Glomerular endothelial cell (primary cell): ENCODE data around the gene AGPAT2. TPM values are rescaled to one million over a fixed set of nuclear protein-coding genes. Genes with fewer than 3 reads are reported as not detected.

Experiments used
- DNase-seq: peaks from one replicate; pipeline ENCODE4 v3.0.0-alpha.2; 2011; ENCODE audit warnings: low read depth, low spot score; ENCODE audit errors: extremely low read depth
- total RNA-seq: library from RNA; depleted of rRNA; stranded (reverse); fragments of >200 nt; gene quantifications from 2 replicates; pipeline ENCODE4 v1.2.3, GENCODE V29; 2015

The AGPAT2 gene
- total RNA-seq, 1 donor from 2014 or later = 43.2 TPM

GRCh38 chr9:136703276-136703860 is 16.1 kb upstream of the AGPAT2 start:
- no peak for DNase-seq

GRCh38 chr9:136701668-136702053 is 14.4 kb upstream of the AGPAT2 start:
- DNase-seq = no peak

GRCh38 chr9:136700959-136701667 is 13.9 kb upstream of the AGPAT2 start:
- DNase-seq = no peak

GRCh38 chr9:136700304-136700703 is 13.0 kb upstream of the AGPAT2 start:
- no peak for DNase-seq

GRCh38 chr9:136698635-136699246 is 11.5 kb upstream of the AGPAT2 start:
- DNase-seq = no peak

GRCh38 chr9:136697821-136698526 is 10.7 kb upstream of the AGPAT2 start:
- no peak for DNase-seq

GRCh38 chr9:136697146-136697820 is 10.0 kb upstream of the AGPAT2 start:
- no peak for DNase-seq

- DNase-seq = no peak
Observed at GRCh38 chr9:136696502-136696901, 9.2 kb upstream of the AGPAT2 start.

GRCh38 chr9:136695955-136696354 is 8.7 kb upstream of the AGPAT2 start:
- no peak for DNase-seq

GRCh38 chr9:136695435-136695895 is 8.2 kb upstream of the AGPAT2 start:
- no peak for DNase-seq

- no peak for DNase-seq
Observed at GRCh38 chr9:136694872-136695247, 7.6 kb upstream of the AGPAT2 start.

- DNase-seq = no peak
Observed at GRCh38 chr9:136694163-136694871, 7.1 kb upstream of the AGPAT2 start.

GRCh38 chr9:136693490-136694162 is 6.4 kb upstream of the AGPAT2 start:
- no peak for DNase-seq

- DNase-seq = no peak
Observed at GRCh38 chr9:136693135-136693489, 5.9 kb upstream of the AGPAT2 start.

- no peak for DNase-seq
Observed at GRCh38 chr9:136692185-136693134, 5.2 kb upstream of the AGPAT2 start.

GRCh38 chr9:136691316-136692184 is 4.3 kb upstream of the AGPAT2 start:
- no peak for DNase-seq

- DNase-seq = no peak
Observed at GRCh38 chr9:136690806-136691261, 3.6 kb upstream of the AGPAT2 start.
